ENCODE results near the gene HOXB13. TPM values are rescaled to one million over a fixed set of nuclear protein-coding genes. Genes with fewer than 3 reads are reported as not detected.

The HOXB13 gene
- total and polyA plus RNA-seq, 2 of the 4 experiments (the other 2 are of a cell fraction), result not detected

DNA sequence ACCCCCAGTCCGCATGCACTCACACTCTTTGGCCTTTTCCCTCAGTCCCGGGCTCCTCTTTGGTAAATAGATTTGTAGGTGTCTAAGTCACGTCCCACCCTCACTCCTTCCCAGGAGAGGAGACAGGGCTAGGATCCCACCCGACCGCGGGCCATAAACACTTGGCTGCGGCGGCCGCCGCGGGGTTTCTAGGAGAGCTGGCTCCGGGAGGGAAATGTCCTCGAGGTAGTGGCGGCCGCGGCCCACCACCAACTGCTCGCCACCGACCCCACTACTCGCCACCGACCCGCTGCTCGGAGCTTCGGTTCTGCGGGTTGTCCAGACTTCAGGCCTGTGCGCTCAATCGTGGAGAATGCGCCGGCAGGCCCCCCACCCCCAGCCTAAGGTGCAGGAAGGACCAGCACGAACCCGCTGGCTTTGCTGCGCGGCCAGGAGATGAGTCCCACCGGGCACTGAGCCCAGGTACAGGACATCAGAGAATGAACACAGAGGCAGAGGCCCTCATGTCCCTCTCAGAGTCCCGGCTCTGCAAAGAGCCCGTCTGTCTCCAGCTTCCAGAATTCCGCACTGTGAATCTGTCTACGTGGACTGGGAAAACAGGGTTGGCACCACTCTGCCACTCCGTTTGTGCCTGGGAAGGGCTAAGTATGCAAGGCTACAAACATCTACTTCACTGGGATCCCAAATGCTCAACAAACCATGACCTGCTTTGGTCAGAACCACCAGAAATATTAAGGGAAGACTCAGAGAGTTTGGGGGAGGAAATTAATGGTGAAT, 3.1 kb downstream of the HOXB13 start:
- no peak overlapping the region for H2AK5ac ChIP-seq (ENCODE audit: low read depth, low read length)
- H4K8ac ChIP-seq (ENCODE audit: low read depth in 2 of 2, low read length in 2 of 2), result no peak overlapping the region
- intact Hi-C loops (cut with micrococcal nuclease), result loop anchor here (10.0 kb wide), 1 partner anchor 309 kb away; no protein-coding TSS in a partner anchor
- ATAC-seq (ENCODE audit: low read depth) (no peak), DNase-seq (no peak)
- H3K27me3 ChIP-seq (ENCODE audit: control insufficient read depth, insufficient read depth, low read length), result peaks cover 95% of the 10 kb centered on the region
- peak overlapping the region; percentile 50; the same call in 1 of the 2 replicates for H3K4me2 ChIP-seq (ENCODE audit: low read depth, low read length)
- H3K4me1 ChIP-seq (ENCODE audit: control insufficient read depth, insufficient read depth, low read length), result no peaks in the 10 kb centered on the region
- in situ Hi-C loops (cut with MboI; ENCODE audit: low sequenced_read_pairs), result loop anchor here (5.0 to 10.0 kb wide), 3 partner anchors 77 to 309 kb away; no protein-coding TSS in a partner anchor
- H3K36me3 ChIP-seq (ENCODE audit: control insufficient read depth, insufficient read depth, low read length), result no peaks in the 10 kb centered on the region
- H3K4me3 ChIP-seq (ENCODE audit: insufficient read depth, low read depth, low read length), result no peak overlapping the region
- H4K20me1 ChIP-seq (ENCODE audit: insufficient read depth, low read length), result 0 out of 2 replicates have a peak, but pooled peaks cover 19% of the 10 kb centered on the region
- no peak overlapping the region for H3K9ac ChIP-seq (ENCODE audit: low read depth, low read length)
- ChIA-PET CTCF (interaction anchor here (1.1 to 1.9 kb wide), 4 partner anchors 66 to 153 kb away, joined by 3 to 8 read pairs (median 7); no protein-coding TSS in a partner anchor), POLR2A (ENCODE audit: unreplicated experiment) (no interaction called here)
- H2BK15ac ChIP-seq (ENCODE audit: low read depth, low read length), result no peak overlapping the region
- no peak overlapping the region for H2BK5ac ChIP-seq (ENCODE audit: low read depth, low read length, poor library complexity, severe bottlenecking)
- dilution Hi-C loops (cut with HindIII; ENCODE audit: low sequenced_read_pairs, unreplicated experiment), result no loop called here
- H3K56ac ChIP-seq (ENCODE audit: extremely low read depth, insufficient read depth, low read length), result no peak overlapping the region
- no peak overlapping the region for H3K27ac ChIP-seq (ENCODE audit: insufficient read depth, low read length)
- no peak overlapping the region for H3K23ac ChIP-seq (ENCODE audit: low read depth, low read length)
- no peak overlapping the region for H4K91ac ChIP-seq (ENCODE audit: insufficient read depth, low read depth, low read length)
- H3K14ac ChIP-seq (replicated peaks; ENCODE audit: low read depth, low read length), result no peak overlapping the region
- no peaks in the 10 kb centered on the region for H3K79me1 ChIP-seq (ENCODE audit: low read depth in 1 of 2, low read length in 2 of 2)
- no peak overlapping the region for H3K4ac ChIP-seq (ENCODE audit: low read depth, low read length)
- H2BK120ac ChIP-seq (ENCODE audit: low read depth, low read length), result no peak overlapping the region
- no peak overlapping the region for H2AK9ac ChIP-seq (replicated peaks; ENCODE audit: low read depth, low read length, poor library complexity)
- H2BK20ac ChIP-seq (ENCODE audit: low read depth, low read length), result no peak overlapping the region
- BruUV-seq (replicated peaks), result no TSS peak
- H2AFZ ChIP-seq (replicated peaks; ENCODE audit: low read length, poor library complexity), result peak overlapping the region; percentile 9
- H3K9me3 ChIP-seq (ENCODE audit: control insufficient read depth, insufficient read depth, low read length), result peaks cover 8% of the 10 kb centered on the region; the same call in 1 of the 2 replicates
- no peaks in the 10 kb centered on the region for H3K9me1 ChIP-seq (ENCODE audit: insufficient read depth, low read length)
- no peak overlapping the region for H4K5ac ChIP-seq (ENCODE audit: low read depth, low read length)
- 10% methylated on average over 7 of the region's 38 CpGs; no CpG with 5 or more reads in 1 of the 2 experiments for WGBS, 2 experiments (ENCODE audit: extremely low coverage in 2 of 2, insufficient read length in 1 of 2)
- no peak overlapping the region for H3K18ac ChIP-seq (ENCODE audit: low read depth, low read length)
- TF ChIP-seq RAD21 (IDR thresholded peaks at IDR 0.05; ENCODE audit: low read length) (no peak), SMC3 (IDR thresholded peaks at IDR 0.05; ENCODE audit: low read depth, low read length) (no peak), RCOR1 (IDR thresholded peaks at IDR 0.05; ENCODE audit: insufficient replicate concordance, low read length) (no peak), BHLHE40 (IDR thresholded peaks at IDR 0.05; ENCODE audit: low read depth, low read length) (no peak), CEBPB (IDR thresholded peaks at IDR 0.05; ENCODE audit: low read depth, low read length) (no peak), MXI1 (IDR thresholded peaks at IDR 0.05; ENCODE audit: borderline replicate concordance, low read depth, low read length) (no peak), MAFK (IDR thresholded peaks at IDR 0.05; ENCODE audit: low read depth, low read length) (no peak), RFX5 (IDR thresholded peaks at IDR 0.05; ENCODE audit: low read depth, low read length) (no peak), MAZ (IDR thresholded peaks at IDR 0.05; ENCODE audit: borderline replicate concordance, low read depth, low read length) (no peak), POLR2A (IDR thresholded peaks at IDR 0.05; ENCODE audit: low read depth, low read length) (no peak), NFE2L2 (IDR thresholded peaks at IDR 0.05; ENCODE audit: low read depth, low read length) (no peak), CHD1 (IDR thresholded peaks at IDR 0.05; ENCODE audit: low read depth, low read length) (no peak)
- TF ChIP-seq, protein P1, sequence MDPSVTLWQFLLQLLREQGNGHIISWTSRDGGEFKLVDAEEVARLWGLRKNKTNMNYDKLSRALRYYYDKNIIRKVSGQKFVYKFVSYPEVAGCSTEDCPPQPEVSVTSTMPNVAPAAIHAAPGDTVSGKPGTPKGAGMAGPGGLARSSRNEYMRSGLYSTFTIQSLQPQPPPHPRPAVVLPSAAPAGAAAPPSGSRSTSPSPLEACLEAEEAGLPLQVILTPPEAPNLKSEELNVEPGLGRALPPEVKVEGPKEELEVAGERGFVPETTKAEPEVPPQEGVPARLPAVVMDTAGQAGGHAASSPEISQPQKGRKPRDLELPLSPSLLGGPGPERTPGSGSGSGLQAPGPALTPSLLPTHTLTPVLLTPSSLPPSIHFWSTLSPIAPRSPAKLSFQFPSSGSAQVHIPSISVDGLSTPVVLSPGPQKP (IDR thresholded peaks at IDR 0.05; ENCODE audit: borderline replicate concordance, low read depth, low read length), result no peak
- TF ChIP-seq, protein P2, sequence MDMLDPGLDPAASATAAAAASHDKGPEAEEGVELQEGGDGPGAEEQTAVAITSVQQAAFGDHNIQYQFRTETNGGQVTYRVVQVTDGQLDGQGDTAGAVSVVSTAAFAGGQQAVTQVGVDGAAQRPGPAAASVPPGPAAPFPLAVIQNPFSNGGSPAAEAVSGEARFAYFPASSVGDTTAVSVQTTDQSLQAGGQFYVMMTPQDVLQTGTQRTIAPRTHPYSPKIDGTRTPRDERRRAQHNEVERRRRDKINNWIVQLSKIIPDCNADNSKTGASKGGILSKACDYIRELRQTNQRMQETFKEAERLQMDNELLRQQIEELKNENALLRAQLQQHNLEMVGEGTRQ (IDR thresholded peaks at IDR 0.05; ENCODE audit: low read depth, low read length), result no peak
